ENCODE measurements around the gene LPAR1. TPM values are rescaled to one million over a fixed set of nuclear protein-coding genes. Genes with fewer than 3 reads are reported as not detected.

LPAR1 gene
- total and polyA plus RNA-seq, 10 of the 15 experiments (the other 5 are each of a cell fraction or from before 2014, with no cell fraction given) = 3.3 to 12.9 (median 8.4) TPM

DNA sequence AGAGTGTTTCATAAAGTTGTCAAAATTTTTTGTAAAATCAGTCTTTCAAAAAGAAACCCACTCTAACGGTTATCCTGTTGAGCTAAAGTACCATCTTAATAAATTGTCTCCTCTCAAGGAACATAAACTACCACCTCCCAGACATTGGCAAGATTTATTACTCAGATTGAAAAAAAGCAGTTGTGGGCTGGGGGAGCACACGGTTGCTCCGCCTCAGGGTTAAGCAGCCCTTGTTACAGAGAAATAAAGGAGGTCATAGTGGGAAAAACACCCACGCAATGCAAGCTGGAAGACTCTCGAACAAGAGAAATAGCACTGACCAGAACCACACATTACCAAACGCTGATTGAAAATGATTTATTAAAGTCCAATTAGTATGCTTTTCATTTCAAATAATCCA lies 165.3 kb downstream of the LPAR1 start:
- RAD21 ChIA-PET (ENCODE audit: unreplicated experiment) = interaction anchor here (1.1 kb wide), 1 partner anchor 905 kb away, joined by 3 read pairs; no protein-coding TSS in a partner anchor
- SMC1A ChIA-PET (ENCODE audit: uncharacterized antibody, unreplicated experiment) = interaction anchor here (1.0 to 1.7 kb wide), 8 partner anchors 10 to 163 kb away, joined by 3 to 13 read pairs (median 4); no protein-coding TSS in a partner anchor
- no peak for DNase-seq (ENCODE audit: low read depth, low spot score)
- H3K27ac ChIP-seq (ENCODE audit: control insufficient read depth, insufficient read depth) = no peak overlapping the region
- no TSS peak for BruUV-seq (replicated peaks)
- peak; percentile 7 for FAIRE-seq
- H3K4me1 ChIP-seq (ENCODE audit: control insufficient read depth, insufficient read depth, low read length) = peaks cover 4% of the 10 kb centered on the region; the same call in 1 of the 2 replicates
- H3K79me2 ChIP-seq (ENCODE audit: control insufficient read depth, insufficient read depth, low read length) = no peaks in the 10 kb centered on the region
- H3K4me2 ChIP-seq (ENCODE audit: control insufficient read depth, insufficient read depth) = no peak overlapping the region
- POLR2A ChIA-PET = interaction anchor here (1.5 kb wide), 1 partner anchor 8 kb away, joined by 5 read pairs; no protein-coding TSS in a partner anchor
- H2AFZ ChIP-seq (ENCODE audit: control insufficient read depth, low read depth, low read length) = no peak overlapping the region
- intact Hi-C loops (cut with micrococcal nuclease; ENCODE audit: unreplicated experiment) (loop anchor here (2.0 to 10.0 kb wide), 2 partner anchors 64 to 228 kb away; no protein-coding TSS in a partner anchor), in situ Hi-C loops (cut with MboI) (no loop called here)
- CTCF ChIA-PET = interaction anchor here (0.5 to 2.0 kb wide), 5 partner anchors 9 to 163 kb away, joined by 3 to 6 read pairs (median 3); no protein-coding TSS in a partner anchor
- H3K9me3 ChIP-seq (replicated peaks; ENCODE audit: control insufficient read depth, insufficient read depth, low read length) = no peaks in the 10 kb centered on the region; the same call in 1 of the 3 replicates
- H3K9ac ChIP-seq (ENCODE audit: control insufficient read depth, insufficient read depth, low read length) = no peak overlapping the region
- no peak; the same call in 2 of the 3 replicates for ATAC-seq
- H3K36me3 ChIP-seq (ENCODE audit: control insufficient read depth in 2 of 2, insufficient read depth in 2 of 2, low read length in 1 of 2) = no peaks in the 10 kb centered on the region
- no peak for TF ChIP-seq PML (IDR thresholded peaks at IDR 0.05; ENCODE audit: low read length)
- no peak for TF ChIP-seq EGR1 (IDR thresholded peaks at IDR 0.05; ENCODE audit: borderline replicate concordance in 1 of 2, low read depth in 2 of 2, low read length in 2 of 2)
- no peak for TF ChIP-seq ZNF24 (IDR thresholded peaks at IDR 0.05)
- no peak for TF ChIP-seq RAD21 (IDR thresholded peaks at IDR 0.05; ENCODE audit: insufficient read depth, low read depth, low read length)
- no peak for TF ChIP-seq ESRRA (IDR thresholded peaks at IDR 0.05; ENCODE audit: low read length)
- TF ChIP-seq, protein P1, sequence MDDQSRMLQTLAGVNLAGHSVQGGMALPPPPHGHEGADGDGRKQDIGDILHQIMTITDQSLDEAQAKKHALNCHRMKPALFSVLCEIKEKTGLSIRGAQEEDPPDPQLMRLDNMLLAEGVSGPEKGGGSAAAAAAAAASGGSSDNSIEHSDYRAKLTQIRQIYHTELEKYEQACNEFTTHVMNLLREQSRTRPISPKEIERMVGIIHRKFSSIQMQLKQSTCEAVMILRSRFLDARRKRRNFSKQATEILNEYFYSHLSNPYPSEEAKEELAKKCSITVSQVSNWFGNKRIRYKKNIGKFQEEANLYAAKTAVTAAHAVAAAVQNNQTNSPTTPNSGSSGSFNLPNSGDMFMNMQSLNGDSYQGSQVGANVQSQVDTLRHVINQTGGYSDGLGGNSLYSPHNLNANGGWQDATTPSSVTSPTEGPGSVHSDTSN (IDR thresholded peaks at IDR 0.05; ENCODE audit: insufficient replicate concordance, low read depth, low read length) = no peak
- TF ChIP-seq, protein P2, sequence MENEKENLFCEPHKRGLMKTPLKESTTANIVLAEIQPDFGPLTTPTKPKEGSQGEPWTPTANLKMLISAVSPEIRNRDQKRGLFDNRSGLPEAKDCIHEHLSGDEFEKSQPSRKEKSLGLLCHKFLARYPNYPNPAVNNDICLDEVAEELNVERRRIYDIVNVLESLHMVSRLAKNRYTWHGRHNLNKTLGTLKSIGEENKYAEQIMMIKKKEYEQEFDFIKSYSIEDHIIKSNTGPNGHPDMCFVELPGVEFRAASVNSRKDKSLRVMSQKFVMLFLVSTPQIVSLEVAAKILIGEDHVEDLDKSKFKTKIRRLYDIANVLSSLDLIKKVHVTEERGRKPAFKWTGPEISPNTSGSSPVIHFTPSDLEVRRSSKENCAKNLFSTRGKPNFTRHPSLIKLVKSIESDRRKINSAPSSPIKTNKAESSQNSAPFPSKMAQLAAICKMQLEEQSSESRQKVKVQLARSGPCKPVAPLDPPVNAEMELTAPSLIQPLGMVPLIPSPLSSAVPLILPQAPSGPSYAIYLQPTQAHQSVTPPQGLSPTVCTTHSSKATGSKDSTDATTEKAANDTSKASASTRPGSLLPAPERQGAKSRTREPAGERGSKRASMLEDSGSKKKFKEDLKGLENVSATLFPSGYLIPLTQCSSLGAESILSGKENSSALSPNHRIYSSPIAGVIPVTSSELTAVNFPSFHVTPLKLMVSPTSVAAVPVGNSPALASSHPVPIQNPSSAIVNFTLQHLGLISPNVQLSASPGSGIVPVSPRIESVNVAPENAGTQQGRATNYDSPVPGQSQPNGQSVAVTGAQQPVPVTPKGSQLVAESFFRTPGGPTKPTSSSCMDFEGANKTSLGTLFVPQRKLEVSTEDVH (IDR thresholded peaks at IDR 0.05; ENCODE audit: low read depth, partially characterized antibody) = no peak
- TF ChIP-seq SUPT20H (IDR thresholded peaks at IDR 0.05; ENCODE audit: borderline replicate concordance, control insufficient read depth, low read depth, low read length) = no peak
- no peak for TF ChIP-seq CEBPB (IDR thresholded peaks at IDR 0.05; ENCODE audit: borderline replicate concordance in 1 of 2, low read depth in 2 of 2, low read length in 2 of 2)
- TF ChIP-seq NFYA (IDR thresholded peaks at IDR 0.05; ENCODE audit: borderline replicate concordance, low read depth, low read length) = no peak
- no peak for TF ChIP-seq HDAC6 (IDR thresholded peaks at IDR 0.05; ENCODE audit: unreplicated experiment)
- TF ChIP-seq ZSCAN29 (IDR thresholded peaks at IDR 0.05) = no peak
- no peak for TF ChIP-seq SREBF2 (IDR thresholded peaks at IDR 0.05; ENCODE audit: low read length)
- WGBS (ENCODE audit: insufficient coverage, insufficient replicate concordance, low lambda C conversion rate, missing lambda C conversion rate) = 30% methylated on average over 6 of the region's 6 CpGs
- no peak overlapping the region for H3K4me3 ChIP-seq
- no peaks in the 10 kb centered on the region for H4K20me1 ChIP-seq (ENCODE audit: control insufficient read depth, insufficient read depth)
- H3K27me3 ChIP-seq (replicated peaks in 1 of 2; ENCODE audit: control insufficient read depth in 2 of 2, insufficient read depth in 2 of 2, low read length in 1 of 2) = no peaks in the 10 kb centered on the region

All from GM12878 (cell line).